Epithelial cell of esophagus (primary cell): ENCODE measurements around the gene PPCDC.

Experiments
- DNase-seq: peaks from one replicate; pipeline ENCODE4 v3.0.0; 2010; ENCODE audit warnings: low read depth
- H3K4me3 ChIP-seq: 2 replicates; pipeline ENCODE4 v1.5.1; 2011; ENCODE audit warnings: mild to moderate bottlenecking, low read length, control low read depth
- CTCF ChIP-seq: IDR thresholded peaks from 2 replicates; pipeline ENCODE4 v1.5.1; 2011; ENCODE audit warnings: low read depth, mild to moderate bottlenecking, low read length, control low read depth, inconsistent platforms; ENCODE audit not compliant: insufficient read depth; ENCODE audit errors: missing control alignments

PPCDC gene

GRCh38 chr15:75098404-75098803 is 75.0 kb downstream of the PPCDC start:
- no peak overlapping the region for H3K4me3 ChIP-seq
- no peak for TF ChIP-seq CTCF
- no peak for DNase-seq
